NCI-H345 treated with DMSO at 0.1 percent for 48 hours (cell line): ENCODE data around the gene PVRIG.
"Not testable (repeated sequence)": the region's sequence is repeated elsewhere in the genome, so short reads cannot be mapped to it uniquely, and the experiment has no call there.

Experiments
- DNase-seq: peaks from one replicate; lab custom pipeline; 2025; ENCODE audit not compliant: unreplicated experiment; lab: John Stamatoyannopoulos, UW

The PVRIG gene

GRCh38 chr7:100270046-100270918 is 50.5 kb downstream of the PVRIG start:
- DNase-seq: not testable (repeated sequence)
